Type B pancreatic cell (in vitro differentiated cells): ENCODE results near the gene NGFR. TPM values are rescaled to one million over a fixed set of nuclear protein-coding genes. Genes with fewer than 3 reads are reported as not detected.

Experiments
- DNase-seq: peaks from one replicate; pipeline ENCODE4 v3.0.0; 2021; ENCODE audit warnings: mixed read lengths; ENCODE audit not compliant: unreplicated experiment; ENCODE audit errors: extremely low spot score
- H3K27ac Mint-ChIP-seq: 2 replicates; pipeline ENCODE4 v1.8.0; 2021; ENCODE audit warnings: mild to moderate bottlenecking, mixed read lengths
- H3K27me3 Mint-ChIP-seq: 2 replicates; pipeline ENCODE4 v1.8.0; 2021; ENCODE audit warnings: mixed read lengths
- H3K36me3 Mint-ChIP-seq: 2 replicates; pipeline ENCODE4 v1.8.0; 2021; ENCODE audit warnings: mixed read lengths
- H3K4me1 Mint-ChIP-seq: one replicate; pipeline ENCODE4 v1.8.0; 2021; ENCODE audit warnings: mixed read lengths; ENCODE audit not compliant: unreplicated experiment
- H3K4me3 Mint-ChIP-seq: 2 replicates; pipeline ENCODE4 v1.8.0; 2021; ENCODE audit warnings: mild to moderate bottlenecking, mixed read lengths
- H3K9me3 Mint-ChIP-seq: 2 replicates; pipeline ENCODE4 v1.8.0; 2021; ENCODE audit warnings: mixed read lengths
- total RNA-seq: library from RNA; stranded (reverse); gene quantifications from 2 replicates; pipeline ENCODE4 v1.2.1, GENCODE V29; 2021; ENCODE audit warnings: low replicate concordance
- TF ChIP-seq, protein P1 (sequence below): fragments of 200-600 bp; sonication (generic); conservative IDR thresholded peaks from 2 replicates; pipeline ENCODE4 v1.5.0; 2021; ENCODE audit warnings: antibody characterized with exemption, mild to moderate bottlenecking

NGFR gene
- total RNA-seq, 1 donor from 2014 or later: 41.3 TPM

DNA sequence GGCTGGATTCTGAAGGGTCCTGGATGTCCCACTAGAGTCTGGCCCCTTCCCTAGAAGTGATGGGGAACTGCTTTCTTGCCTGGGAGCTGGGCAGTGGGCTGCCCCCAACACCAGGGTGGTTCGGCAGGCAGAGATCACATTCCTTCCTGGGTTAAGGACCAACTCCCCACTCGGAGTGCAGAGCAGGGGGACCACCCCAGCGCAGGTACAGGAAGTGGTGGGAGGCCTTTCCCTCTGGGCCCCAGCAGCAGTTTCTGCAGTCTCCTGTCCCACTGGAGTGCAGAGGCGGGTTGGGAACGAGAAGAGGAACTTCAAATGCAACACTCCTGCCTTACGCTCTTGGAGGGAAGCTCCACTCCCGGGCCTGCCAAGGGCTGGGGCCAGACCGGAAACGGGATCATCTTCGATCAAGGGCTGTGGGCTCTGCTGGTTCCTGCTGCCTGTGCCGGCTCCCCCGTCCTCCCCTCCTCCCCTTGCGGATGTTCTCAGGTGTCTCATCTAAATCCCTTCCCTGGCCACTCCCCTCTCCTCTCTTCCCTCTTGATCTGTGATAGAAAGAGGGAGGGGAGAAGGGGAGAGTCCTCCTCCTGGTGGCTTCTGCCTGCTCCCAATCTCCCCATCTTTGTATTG, 9.0 kb upstream of the NGFR start:
- Mint-ChIP-seq H3K27ac (no peak overlapping the region), H3K27me3 (peaks cover 63% of the 10 kb centered on the region), H3K9me3 (no peaks in the 10 kb centered on the region), H3K36me3 (no peaks in the 10 kb centered on the region), H3K4me1 (peaks cover 56% of the 10 kb centered on the region), H3K4me3 (peak overlapping the region; percentile 47)
- TF ChIP-seq, protein P1, sequence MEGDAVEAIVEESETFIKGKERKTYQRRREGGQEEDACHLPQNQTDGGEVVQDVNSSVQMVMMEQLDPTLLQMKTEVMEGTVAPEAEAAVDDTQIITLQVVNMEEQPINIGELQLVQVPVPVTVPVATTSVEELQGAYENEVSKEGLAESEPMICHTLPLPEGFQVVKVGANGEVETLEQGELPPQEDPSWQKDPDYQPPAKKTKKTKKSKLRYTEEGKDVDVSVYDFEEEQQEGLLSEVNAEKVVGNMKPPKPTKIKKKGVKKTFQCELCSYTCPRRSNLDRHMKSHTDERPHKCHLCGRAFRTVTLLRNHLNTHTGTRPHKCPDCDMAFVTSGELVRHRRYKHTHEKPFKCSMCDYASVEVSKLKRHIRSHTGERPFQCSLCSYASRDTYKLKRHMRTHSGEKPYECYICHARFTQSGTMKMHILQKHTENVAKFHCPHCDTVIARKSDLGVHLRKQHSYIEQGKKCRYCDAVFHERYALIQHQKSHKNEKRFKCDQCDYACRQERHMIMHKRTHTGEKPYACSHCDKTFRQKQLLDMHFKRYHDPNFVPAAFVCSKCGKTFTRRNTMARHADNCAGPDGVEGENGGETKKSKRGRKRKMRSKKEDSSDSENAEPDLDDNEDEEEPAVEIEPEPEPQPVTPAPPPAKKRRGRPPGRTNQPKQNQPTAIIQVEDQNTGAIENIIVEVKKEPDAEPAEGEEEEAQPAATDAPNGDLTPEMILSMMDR: no peak
- DNase-seq: no peak

DNA sequence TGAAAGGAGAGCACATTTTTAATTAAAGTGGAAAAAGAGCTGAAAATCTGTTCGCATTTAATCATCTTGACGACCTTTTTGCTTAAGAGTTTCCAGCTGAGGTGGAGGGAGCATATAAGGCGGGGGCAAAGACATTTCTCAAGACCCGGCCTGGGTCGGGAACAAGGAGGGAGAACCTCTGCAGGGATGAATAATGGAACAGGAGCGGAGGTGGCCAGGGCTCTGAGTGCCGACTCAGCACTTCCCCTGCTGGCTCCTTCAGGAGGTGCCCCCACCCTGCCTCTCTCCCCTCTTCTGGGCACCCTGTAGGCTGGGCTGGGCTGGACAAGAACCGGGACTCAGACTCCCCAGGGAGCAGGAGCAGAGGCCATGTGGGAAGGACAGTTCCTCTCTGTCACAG, 7.9 kb upstream of the NGFR start:
- H3K27ac Mint-ChIP-seq: no peak overlapping the region
- H3K4me1 Mint-ChIP-seq: peaks cover 53% of the 10 kb centered on the region
- no peaks in the 10 kb centered on the region for H3K36me3 Mint-ChIP-seq
- TF ChIP-seq, protein P1: peak; percentile 35
- no peaks in the 10 kb centered on the region for H3K9me3 Mint-ChIP-seq
- DNase-seq: no peak
- H3K27me3 Mint-ChIP-seq: peaks cover 66% of the 10 kb centered on the region
- no peak overlapping the region for H3K4me3 Mint-ChIP-seq

- H3K4me1 Mint-ChIP-seq: peaks cover 40% of the 10 kb centered on the region
- peaks cover 65% of the 10 kb centered on the region for H3K27me3 Mint-ChIP-seq
- no peak overlapping the region for H3K27ac Mint-ChIP-seq
Observed at GRCh38 chr17:49488612-49489011, 6.5 kb upstream of the NGFR start.

DNA sequence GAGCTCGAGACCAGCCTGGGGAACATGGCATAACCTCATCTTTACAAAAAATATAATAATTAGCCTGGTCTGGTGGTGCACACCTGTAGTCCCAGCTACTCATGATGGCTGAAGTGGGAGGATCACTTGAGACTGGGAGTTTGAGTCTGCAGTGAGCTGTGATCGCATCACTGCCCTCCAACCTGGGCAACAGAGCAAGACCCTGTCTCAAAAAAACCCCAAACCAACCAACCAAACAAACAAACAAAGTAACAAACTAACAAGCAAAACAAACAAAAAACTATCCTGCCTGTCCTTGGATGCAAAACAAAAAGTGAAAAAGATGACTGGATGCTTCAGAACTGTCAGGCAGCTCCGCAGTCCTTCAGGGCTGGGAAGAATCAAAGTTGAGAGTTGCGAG, 5.7 kb upstream of the NGFR start:
- DNase-seq: no peak
- Mint-ChIP-seq H3K4me1 (peaks cover 39% of the 10 kb centered on the region), H3K27ac (no peak overlapping the region), H3K4me3 (no peak overlapping the region), H3K36me3 (no peaks in the 10 kb centered on the region), H3K27me3 (peaks cover 66% of the 10 kb centered on the region), H3K9me3 (no peaks in the 10 kb centered on the region)
- TF ChIP-seq, protein P1: no peak

More at GRCh38 chr17:49488612-49489011, 6.5 kb upstream of the NGFR start:
- Mint-ChIP-seq H3K36me3 (no peaks in the 10 kb centered on the region), H3K9me3 (no peaks in the 10 kb centered on the region), H3K4me3 (no peak overlapping the region)
- TF ChIP-seq, protein P1: no peak
- no peak for DNase-seq

DNA sequence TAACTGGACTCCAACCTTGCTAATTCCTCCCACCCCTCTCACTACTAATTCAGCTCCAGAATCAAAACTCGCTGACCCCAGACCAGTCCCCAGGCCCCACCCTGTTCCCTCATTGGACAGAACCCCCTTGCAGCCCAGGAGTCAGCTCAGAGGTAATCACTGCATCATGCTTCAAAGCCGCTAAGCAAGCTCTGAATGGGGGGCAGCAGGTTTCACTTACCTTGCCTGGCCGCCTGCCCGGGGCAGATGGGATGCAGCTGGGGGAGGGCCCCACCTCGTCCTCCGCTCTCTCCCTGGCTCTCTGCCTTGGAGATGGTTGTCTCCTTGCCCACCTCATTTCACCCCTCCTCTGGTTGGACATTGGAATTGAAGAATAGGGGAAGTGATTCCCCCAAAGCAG, 4.8 kb upstream of the NGFR start:
- no peak for DNase-seq
- Mint-ChIP-seq H3K4me3 (peak overlapping the region; percentile 13), H3K36me3 (no peaks in the 10 kb centered on the region), H3K4me1 (peaks cover 30% of the 10 kb centered on the region), H3K9me3 (no peaks in the 10 kb centered on the region), H3K27ac (no peak overlapping the region), H3K27me3 (peaks cover 62% of the 10 kb centered on the region)
- TF ChIP-seq, protein P1: no peak
